DMS153 treated with DMSO at 0.1 percent for 48 hours (cell line): Measurements from ENCODE around the gene PTOV1.

Source experiments
- DNase-seq: peaks from one replicate; lab custom pipeline; 2025; ENCODE audit not compliant: unreplicated experiment; lab: John Stamatoyannopoulos, UW

Gene PTOV1

DNA sequence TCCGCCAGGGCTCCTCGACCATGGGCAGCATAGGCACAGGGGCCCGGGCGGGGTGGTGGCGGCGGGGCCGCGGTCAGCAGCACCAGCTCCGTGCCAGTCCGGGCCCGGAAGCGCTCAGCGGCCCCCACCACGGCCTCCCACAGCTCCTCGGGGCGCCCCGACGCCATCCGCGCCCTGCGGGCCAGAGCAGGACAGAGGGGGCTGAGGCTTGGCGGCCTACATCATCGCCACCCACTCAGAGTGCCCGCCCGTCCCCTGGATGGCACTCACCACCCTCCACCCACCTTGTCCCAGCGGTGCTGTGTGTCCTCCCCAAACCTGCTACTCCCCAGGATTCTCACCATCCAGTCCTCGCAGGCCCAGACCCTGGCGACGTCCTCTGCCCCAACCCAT, 22.2 kb downstream of the PTOV1 start:
- no peak for DNase-seq

- no peak for DNase-seq
Observed at GRCh38 chr19:49873834-49874233, 22.9 kb downstream of the PTOV1 start.

GRCh38 chr19:49874503-49875157, 23.7 kb downstream of the PTOV1 start:
- DNase-seq, result no peak

- no peak for DNase-seq
Observed at GRCh38 chr19:49875177-49875576, 24.2 kb downstream of the PTOV1 start.

- DNase-seq, result no peak
Observed at GRCh38 chr19:49875857-49876421, 25.0 kb downstream of the PTOV1 start.

DNA sequence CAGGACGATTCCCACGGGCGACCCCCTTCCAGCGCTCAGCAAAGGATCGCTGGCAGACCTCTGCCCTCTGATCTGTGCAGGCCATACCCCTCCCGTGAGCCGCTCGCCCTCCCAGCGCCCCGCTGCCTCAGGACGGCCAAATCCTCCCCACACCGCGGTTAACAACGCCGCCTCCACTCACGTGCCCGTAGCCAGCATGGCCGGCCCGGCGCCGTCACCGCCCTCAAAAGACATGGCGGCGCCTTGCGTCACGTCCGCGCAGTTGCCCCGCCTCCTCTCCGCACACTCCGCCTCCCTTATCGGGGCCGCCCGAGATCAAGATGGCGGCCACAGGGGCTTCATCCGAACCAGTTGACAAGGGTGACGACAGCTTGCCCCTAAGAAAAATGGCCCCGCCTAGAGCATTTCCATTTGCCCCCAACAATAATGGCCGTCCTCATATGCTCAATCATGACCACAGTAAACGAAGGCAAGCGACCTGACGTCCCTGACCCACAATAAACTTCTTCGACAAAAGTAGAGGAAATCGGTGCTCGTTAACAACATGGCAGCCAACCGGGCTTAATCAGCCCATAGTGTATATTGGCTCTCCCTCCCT, 25.6 kb downstream of the PTOV1 start:
- peak; percentile 94 for DNase-seq

DNA sequence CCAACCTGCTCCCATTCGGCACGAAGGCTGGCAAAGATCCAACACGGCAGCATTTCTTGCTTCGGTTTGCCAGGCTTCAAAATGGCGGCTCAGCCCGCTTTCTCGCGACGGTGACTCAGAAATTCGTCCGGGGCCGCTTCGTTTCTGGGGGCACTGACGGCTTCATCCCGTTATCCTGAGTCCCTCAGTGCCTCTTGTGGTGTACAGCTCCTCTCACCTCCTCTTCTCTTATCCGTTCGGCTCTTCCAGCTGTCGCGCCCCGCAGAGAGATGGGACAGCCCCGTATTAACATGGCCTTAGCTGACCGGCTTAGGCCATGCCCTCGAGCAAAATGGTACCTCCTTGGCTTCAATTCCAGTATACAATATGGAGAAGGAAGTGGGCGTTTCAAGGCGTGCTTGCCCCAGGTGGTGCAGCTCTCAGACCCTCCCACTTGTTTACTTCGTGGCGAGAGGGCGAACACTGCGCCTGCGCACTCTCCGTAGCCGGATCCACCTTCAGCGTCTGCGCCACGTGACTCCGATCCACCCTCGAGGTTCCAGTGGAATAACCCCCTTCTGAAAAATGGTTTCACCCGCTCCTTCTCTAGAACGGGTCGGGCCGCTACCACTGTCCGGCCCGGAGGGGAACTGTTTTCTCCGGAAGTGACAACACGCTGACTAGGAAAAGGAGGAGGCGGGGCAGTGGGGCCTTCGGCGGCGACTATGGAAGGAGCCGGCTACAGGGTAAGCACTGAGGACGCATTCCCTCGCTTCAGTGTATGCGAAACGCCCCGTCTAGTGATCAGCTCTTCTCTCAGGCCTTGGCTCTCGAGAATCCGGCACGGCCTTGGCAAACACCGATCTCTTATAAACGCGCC, 26.3 kb downstream of the PTOV1 start, which contains the start of the genes AKT1S1 and TBC1D17:
Gene AKT1S1 (minus strand): TSS at position 336 of the 859 bp plus-strand sequence. CDS start 4,060 bp downstream, outside the sequence.
Gene TBC1D17 (plus strand): TSS at position 683 of the 859 bp plus-strand sequence. CDS start 22 bp downstream, at position 705.
- peak; percentile 98 for DNase-seq

DNA sequence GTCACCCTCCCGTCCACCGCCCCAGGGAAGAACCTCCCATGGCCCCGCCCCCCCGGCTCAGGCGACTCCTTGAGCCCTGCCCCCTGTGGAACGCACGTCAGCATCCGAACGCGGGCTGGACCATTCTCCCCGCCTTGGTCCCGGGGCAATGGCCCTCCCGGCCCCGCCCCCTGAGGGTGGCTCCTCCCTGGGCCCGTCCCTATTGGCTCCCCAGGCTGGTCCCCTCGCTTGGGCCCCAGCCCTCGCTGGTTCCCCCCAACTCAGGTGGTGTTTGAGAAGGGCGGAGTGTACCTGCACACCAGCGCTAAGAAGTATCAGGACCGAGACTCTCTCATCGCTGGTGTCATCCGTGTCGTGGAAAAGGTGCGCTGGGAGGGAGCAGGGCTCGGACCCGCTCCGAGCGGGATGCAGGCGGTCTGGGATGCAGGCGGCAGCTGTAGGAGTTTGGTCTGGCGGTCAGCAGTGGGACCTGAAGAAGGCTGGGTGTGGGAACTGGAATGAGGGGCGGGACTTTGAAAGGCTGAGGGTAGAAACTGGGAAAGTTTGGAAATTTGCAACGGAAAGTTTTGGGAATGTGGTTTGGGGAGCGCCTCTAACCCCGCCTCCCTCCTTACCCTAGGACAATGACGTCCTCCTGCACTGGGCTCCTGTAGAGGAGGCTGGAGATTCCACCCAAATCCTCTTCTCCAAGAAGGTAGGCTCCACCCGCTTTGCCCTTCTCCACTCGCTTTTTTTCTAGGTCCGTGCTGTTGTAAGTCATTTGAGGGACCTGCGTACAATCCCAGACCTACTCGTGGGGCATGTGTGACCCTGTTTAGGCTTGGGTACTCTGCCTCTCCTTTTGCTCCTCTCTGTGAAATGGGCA, 27.2 kb downstream of the PTOV1 start:
- DNase-seq, result peak; percentile 91

GRCh38 chr19:49878744-49879070, 27.7 kb downstream of the PTOV1 start:
- no peak for DNase-seq

DNA sequence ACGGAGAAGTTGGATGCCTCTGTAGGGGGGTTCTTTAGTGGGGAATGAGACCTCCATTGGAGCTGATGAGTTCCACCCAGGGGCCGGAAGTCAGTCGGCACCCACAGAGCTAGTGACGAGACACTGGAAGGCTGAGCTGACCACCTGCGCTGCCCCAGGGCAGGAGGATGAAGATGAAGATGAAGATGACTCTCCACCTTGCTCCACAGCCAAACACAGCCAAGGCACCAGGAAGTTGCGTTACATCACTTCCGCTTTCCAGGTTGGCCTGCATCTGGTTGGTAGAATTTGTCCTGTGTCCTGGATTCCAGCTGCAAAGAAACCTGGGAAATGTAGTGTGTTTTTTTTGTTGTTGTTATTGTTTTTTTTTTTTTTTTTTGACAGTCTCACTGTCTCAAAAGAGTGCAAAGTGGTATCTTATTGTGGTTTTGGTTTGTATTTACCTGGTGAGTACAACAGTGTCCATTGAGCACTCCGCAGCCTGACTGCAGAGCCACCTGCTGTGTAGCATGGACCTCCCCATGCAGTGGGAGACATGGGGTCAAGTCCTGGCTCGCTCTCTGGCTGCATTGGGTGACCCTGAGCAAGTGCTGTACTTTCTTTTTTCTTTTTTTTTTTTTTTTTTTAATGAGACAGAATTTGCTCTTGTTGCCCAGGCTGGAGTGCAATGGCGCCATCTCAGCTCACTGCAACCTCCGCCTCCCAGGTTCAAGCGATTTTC, 28.4 kb downstream of the PTOV1 start:
- DNase-seq, result no peak

GRCh38 chr19:49880162-49880869, 29.4 kb downstream of the PTOV1 start:
- DNase-seq, result no peak

DNA sequence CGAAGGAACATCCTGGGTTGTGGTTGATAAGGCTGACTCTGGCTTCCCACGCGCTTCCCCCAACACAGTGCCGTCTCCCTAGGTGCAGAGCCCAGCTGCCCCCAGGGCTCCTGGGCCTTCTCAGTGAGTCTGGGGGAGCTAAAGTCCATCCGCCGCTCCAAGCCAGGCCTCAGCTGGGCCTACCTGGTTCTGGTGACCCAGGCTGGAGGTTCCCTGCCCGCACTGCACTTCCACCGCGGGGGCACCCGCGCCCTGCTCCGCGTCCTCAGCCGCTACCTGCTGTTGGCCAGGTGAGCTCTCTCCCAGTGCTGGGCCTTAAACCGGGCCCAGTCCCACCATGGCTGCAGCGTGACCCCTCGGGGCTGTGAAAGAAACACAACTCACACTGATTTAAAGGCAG, 30.2 kb downstream of the PTOV1 start:
- DNase-seq, result no peak

DNA sequence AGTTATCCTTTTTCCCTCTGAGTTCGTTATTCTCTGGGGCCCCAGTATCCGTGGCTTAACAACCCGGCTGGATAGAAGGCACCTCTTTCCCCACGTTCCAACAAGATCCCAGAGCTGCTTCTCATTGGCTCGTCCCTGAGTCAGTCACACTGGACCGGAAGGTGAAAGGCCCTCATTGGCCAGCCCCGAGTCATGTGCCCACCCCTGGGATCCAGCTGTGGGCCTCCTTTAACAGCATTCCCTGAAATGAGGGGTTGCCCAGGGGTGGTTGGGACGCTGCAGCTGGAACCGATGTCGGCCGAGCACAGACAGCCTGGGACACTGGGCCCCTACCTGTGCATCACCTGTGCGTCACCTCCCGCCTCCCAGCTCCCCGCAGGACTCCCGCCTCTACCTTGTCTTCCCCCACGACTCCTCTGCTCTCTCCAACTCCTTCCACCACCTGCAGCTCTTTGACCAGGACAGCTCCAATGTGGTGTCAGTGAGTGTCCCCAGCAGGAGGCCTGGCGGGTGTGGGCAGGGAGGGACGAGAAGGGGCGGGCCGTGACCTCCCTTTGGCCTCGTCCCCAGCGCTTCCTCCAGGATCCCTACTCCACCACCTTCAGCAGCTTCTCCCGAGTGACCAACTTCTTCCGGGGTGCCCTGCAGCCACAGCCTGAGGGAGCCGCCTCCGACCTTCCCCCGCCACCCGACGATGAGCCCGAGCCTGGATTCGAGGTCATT, 30.9 kb downstream of the PTOV1 start:
- DNase-seq, result no peak

- DNase-seq, result no peak
Observed at GRCh38 chr19:49882643-49883042, 31.7 kb downstream of the PTOV1 start.

DNA sequence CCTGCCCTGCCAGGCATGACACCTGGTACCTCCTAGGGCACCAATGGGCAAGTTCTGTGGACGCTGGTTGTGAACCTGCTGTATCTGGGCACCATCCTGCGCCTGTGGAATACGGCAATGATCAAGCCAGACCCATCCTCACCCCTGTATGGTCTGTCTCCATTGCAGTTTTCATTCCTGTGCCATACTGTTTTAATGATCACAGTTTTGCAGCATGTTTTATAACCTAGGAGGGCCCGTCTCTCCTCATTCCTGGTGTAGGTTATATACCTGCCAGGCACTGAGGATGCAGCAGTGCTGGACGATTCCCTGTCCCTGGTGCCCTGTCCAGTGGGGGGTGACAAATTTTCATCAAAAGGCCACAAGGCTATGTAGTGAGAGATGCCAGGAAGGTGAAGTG, 32.1 kb downstream of the PTOV1 start:
- no peak for DNase-seq

- DNase-seq, result no peak
Observed at GRCh38 chr19:49884109-49884508, 33.1 kb downstream of the PTOV1 start.

- DNase-seq, result no peak
Observed at GRCh38 chr19:49884760-49885159, 33.8 kb downstream of the PTOV1 start.

DNA sequence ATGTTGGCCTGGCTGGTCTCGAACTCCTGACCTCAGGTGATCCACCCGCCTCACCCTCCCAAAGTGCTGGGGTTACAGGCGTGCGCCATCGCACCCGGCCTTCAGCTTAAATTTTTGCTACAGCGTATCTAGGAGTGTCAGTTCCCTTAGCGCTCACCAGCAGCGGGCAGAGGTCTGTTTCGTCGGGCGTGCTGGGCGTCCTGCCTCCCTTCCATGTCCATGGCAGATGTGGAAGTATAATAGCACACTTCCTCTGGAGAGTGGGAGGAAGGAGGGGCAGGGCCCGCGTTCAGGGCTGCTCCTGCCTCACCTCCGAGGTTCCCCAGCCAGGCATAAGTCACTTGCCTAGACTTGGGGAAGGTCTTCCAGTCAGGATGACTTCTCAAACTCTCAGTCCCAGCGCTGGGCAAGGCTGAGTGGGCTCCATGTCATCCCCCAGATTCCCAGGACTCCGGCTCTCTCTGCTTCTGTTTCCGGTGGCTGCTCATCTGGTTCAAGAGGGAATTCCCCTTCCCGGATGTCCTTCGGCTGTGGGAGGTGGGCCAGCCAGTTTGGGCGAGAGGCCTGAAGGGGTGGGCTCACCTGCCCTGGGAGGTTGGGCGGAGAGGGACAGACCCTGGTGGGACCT, 36.2 kb downstream of the PTOV1 start:
- DNase-seq, result peak; percentile 61
